Stimulated activated CD4-positive, alpha-beta T cell treated with anti-CD3 and anti-CD28 coated beads, Interleukin-15, amount 100 ng/mL, for 48 hours (primary cell): ENCODE results near the gene CCL20.

Source experiments
- DNase-seq, 2 donors: peaks; one replicate each; pipeline ENCODE4 v3.0.0-alpha.2; 2020; ENCODE audit warnings: low read depth in 2 of 2

The CCL20 gene

DNA sequence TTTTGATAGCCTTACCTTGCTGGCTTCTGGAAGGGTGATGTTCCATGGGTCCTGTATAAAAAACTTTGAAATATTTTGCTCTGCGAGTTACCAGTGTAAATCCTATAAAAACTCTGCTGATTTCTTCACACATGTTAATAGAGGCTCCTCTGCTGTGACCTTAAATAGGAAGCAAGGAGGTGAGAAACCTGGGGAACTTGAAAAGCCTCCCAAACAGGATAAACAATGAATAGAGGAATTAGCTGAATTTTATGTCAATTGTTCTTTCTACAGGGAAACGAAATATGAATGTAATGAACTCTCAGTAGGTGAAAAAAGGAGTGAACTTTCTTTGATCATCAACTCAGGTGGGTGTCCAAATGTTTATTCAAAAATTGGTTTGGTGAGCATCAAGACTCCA, 10.8 kb upstream of the CCL20 start:
- DNase-seq, result no peak

DNA sequence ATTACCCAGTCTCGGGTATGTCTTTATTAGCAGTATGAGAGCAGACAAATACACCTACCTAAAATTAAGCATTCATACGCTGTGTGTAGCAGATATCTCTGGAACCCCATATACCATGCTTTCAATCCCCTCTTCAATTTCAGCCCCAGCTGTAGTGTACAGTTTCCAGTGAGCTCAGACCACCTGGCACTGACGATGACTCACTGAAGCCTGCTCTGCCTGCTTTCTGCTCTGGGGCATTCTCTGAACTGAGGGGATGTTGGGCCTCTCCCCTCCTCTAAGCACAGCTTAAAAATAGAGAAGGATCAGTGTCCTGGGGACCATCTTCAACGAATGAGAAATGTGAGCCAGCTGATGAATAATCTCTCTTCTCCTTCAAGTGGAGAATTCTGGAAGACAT, 8.7 kb upstream of the CCL20 start:
- no peak for DNase-seq

DNA sequence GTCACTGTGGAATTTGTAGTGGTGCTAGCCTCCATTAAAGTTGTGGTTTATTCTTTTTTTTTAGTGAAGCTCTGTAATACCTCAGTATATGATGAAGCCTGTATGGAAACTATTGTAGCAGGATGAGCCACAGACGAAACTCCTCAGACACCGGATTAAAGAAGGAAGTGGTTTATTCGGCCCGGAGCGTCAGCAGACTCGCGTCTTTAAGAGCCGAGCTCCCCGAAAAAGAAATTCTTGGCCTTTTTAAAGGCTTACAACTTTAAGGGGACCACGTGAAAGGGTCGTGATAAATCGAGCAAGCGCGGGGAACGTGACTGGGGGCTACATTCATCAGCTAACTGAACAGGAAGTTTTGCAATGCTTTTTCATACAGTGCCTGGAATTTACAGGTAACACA, 8.1 kb upstream of the CCL20 start:
- DNase-seq, result peak in 1 of 2 donors; percentile 10

DNA sequence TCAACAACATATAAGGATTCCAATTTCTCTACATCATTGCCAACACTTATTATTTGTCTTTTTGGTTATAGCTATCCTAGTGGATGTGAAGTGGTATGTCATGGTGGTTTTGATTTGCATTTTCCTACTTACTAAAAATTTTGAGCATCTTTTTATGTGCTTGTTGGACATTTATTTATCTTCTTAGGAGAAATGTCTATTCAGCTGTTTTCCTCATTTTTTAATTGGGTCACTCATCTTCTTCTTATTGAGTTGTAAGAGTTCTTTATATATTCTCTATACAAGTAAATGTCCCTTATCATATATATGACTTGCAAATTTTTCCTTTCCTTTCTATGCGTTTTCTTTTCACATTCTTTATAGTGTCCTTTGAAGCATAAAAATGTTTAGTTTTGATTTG, 4.7 kb upstream of the CCL20 start:
- DNase-seq, result no peak

DNA sequence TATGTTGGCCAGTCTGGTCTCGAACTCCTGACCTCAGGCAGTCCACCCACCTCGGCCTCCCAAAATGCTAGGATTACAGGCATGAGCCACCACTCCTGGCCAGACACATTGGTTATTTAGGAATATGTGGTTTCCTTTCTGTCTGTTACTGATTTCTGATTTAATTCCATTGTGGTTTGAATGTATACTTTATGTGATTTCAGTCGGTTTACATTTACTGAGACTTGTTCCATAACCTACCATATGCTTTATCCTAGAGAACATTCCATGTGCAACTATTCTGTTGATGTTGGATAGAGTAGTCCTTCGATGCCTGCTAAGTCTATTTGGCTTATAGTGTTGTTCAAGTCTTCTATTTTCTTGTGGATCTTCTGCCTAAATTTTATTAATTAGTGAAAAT, 1.6 kb upstream of the CCL20 start:
- DNase-seq, result no peak

DNA sequence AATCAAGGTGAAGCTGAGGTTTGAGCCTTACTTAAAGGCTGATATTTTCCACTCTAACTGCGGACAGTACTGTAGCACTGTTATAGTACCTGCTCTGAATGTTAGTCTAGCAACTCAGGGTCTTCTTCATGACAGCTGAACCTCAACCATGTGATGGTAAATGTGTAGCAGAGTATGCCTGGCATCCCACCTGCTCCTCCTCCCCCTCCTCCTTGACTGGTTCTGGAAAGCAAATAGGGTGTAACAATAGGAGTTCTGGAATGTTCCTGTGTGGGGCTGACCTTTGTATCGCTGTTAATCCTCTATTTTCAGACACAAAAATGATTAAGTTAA, 447 bp upstream of the CCL20 start:
- DNase-seq, result no peak

DNA sequence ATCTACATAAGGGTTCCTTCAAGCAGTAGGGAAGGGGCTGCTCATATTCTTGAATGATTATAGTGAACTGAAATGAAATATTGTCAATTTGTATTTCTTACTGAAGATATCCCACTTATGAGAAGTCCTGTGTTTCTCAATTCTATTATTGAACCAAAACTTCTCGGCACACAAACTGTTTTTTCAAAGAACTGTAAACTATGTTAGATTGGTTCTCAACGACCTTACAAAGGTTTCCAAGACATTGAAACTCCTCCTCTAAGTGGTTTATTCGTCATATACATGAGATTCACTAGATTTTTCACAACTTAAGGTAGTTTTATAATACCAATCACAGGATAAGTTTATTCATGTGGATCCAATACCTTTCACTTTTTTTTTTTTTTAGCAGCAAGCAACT, 1.4 kb downstream of the CCL20 start:
- DNase-seq, result no peak

DNA sequence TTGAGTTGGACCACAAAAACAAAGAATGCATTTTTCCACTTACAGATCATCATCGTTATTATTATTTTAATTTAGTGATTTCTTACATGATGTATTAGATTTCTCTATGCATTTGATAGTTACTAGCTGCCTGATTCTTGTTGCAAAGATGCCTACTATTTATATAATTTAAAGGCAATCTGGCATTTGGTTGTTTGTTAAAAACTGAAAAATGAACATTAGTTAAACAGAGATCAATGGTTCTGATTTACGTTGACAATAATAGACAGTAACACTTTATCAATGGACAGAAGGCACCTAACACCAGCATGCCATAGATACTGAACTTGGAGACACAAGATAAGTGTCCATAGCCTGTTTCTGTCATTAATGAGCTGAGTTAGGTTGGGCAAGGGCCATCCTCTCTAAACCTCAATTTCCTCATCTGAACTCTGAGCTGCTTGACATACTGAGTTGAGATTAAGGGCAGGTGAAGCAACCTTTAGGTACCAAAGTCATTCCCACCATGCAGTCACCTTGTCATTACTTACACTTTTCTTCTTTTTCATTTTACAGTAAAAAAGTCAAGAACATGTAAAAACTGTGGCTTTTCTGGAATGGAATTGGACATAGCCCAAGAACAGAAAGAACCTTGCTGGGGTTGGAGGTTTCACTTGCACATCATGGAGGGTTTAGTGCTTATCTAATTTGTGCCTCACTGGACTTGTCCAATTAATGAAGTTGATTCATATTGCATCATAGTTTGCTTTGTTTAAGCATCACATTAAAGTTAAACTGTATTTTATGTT, 3.1 kb downstream of the CCL20 start:
- no peak for DNase-seq

DNA sequence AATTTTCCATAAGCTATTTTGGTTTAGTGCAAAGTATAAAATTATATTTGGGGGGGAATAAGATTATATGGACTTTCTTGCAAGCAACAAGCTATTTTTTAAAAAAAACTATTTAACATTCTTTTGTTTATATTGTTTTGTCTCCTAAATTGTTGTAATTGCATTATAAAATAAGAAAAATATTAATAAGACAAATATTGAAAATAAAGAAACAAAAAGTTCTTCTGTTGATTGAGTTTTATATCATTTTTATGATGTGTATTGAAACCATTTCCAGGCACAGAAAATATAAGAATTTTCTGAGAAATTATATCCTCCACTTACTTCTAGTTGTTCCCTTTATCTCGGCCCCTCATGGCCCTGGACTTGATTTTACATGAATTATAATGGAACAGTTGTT, 3.7 kb downstream of the CCL20 start:
- no peak for DNase-seq

DNA sequence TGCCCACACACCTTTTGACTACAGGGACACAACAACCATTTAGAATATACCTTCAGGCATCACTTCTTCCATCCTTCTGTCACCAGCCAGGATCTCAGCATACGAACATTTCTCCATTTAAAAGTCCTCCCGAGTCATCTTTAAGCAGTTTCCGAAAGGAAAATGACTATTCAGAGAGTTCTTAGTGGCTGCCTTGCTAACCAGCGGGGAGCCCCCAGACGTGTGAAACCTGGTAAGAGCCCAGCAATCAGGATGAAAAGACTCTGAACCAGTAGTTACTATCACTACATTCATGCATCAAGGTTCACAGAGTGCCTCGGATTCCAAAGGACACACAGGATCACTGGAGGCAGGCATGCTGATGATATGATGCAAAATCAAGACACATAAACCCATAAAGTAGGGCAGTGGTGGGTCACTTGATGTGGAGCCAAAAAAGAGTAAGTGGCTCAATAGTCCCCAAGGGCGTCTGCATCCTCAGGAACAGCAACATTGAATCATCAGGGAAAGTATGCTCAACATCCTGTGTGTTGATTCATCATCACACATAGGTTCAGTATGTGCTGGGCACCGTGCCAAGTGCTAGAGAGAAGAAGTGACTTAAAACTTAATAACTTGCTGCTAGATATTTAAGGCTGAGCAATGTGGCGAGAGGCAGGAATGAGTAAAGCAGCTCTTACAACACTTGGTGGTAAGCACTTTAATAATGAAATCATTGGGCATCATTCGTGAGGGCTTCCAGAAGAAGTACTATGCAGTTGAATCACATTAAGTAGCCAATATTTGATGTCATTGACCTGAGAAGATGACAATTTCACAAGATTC, 4.4 kb downstream of the CCL20 start:
- DNase-seq, result peak; percentile 80 to 92

DNA sequence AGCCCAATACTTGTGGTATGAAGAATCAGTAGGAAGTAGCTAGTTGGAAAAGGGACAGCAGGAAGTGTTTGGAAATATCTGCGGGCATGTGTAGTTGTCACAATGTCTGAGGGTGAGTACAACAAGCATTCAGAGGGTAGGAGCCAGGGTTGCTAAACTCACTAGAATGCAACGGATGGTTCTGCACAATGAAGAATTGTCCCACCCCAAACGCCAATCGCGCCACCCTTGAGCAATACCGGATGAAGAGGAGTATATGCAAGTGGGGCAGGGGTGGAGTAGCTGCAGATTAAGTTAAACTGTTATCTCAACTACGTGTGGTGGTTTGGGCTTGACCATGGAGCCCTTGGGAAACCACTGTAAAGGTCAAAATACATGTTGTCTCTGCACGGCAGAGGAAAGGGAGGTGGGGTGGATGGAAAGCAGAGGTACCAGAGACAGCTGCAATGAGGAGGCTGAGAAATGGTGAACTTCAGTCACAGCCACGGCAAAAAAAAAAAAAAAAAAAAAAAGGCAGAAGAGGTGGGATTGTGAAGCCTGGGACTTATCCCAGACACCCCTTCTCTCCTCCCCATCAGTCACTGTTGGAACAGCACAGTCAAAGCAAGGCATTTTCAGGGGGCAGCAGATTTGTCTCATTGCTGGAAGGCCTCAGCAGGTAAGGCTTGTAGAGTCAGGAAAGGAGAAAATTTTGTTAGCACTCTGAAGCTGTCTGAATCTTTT, 5.2 kb downstream of the CCL20 start:
- no peak for DNase-seq

DNA sequence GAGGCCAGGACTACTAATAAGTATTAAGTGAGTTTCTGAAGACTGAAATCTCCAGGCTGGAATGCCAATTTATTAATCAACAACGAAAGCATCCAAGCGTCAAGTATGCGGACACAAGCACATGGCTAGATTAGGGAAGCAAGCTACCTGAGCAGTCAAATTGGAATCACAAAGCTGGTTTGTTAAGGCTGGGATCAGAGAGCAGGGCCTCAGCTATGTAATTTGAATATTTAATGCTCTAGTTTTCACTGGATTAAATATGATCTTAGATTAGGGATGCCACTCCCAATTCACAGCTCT, 5.7 kb downstream of the CCL20 start:
- DNase-seq, result no peak

DNA sequence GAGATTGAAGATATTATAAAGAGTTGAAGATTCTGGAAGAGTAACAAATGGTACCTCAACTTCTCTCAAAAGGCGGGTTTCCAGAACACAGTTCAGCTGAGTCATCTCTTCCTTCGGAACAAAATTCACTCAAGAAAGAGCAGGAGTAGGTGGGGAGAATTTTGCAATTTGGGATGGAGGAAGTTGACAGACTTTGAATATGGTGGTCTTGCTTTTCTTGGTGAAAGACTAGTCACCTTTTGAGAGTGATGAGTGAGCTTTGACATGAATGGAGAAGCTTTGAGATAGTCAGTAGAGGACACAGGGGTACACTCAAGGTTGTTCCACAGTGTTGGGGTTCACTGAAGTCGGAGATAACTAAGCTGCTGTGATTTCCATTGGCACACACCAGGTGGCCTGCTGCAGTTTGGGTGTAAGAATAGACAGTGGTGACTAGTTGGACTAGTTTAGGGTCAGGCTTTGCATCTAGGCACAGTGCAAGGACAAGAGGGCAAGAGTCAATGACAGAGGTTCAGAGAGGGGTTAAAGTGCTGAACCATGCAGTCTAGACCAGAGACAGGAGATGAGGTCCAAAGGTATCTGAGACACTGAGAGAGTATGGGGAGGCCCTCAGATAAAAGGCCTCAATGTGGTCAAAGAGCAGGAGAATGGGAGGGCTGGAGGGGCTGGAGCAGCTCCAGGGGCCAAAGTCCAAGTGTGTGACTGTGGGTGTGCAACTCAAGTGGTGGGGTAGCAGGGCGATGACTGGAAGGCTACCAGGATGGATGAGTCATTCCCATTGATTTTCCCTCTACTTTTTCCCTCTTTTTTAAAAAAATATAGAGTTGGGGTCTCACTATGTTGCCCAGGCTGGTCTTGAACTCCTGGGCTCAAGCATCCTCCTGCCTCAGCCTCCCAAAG, 7.7 kb downstream of the CCL20 start:
- no peak for DNase-seq

DNA sequence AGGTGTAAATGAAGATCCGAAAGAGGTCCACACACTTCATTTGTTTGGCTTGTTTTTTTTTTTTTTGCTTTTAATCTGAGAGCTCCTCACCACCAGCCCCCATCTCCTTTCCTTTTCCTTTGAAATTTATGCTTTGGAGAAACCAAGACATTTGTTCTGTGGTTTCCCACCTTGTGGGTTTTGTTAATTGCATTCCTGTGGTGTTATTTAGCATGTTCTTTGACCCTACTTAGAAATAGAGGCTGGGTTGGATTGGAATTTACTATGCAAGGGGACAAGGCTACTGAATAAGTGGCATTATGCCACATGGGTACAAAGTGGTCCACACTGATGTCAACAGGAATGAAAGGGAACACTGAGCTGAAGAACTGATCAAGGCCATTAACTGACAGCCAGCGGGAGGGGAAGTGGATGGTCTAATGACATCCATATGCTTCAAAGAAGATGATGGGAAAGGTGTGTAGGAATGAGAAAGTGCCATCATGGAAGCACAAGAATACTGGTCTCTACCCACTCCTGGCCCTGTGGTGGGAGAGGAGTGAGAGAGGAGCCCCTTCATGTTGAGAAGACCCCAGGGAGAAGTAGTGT, 8.9 kb downstream of the CCL20 start:
- DNase-seq, result no peak

DNA sequence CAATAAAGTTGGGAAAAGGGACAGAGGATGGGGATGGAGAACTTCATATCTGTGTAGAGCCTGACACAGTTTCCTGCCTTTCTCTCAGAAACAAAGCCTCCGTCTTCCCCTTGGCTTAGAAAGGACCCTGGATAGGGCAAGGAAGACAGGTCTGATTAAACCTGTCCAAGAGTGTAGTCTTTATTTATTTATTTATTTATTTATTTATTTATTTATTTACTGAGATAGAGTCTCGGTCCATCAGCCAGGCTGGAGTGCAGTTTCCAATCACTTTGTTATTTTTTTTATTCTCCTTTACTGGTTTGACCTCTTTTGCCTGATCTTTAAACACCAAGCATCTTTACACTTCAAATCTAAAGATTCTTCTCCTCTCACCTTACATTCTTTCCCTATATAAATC, 10.3 kb downstream of the CCL20 start:
- no peak for DNase-seq

DNA sequence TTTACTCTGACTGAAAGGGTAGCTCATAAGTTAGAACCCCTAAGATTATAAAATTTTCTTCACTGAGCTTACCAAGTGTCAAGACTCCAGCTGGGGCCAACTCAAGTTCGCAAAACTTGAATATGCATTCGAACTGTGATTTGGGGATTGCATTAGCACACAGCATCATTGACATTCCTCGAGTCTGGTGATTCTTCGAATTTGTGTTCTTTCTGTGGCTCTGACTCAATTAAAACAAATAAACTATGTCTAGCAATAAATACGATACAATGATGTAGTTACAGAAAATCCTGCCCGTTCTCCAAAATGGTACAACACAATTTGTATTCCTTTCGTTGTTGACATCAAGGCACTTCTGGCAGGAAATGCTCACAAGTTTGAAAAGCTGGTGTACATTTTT, 11.1 kb downstream of the CCL20 start:
- DNase-seq, result no peak

DNA sequence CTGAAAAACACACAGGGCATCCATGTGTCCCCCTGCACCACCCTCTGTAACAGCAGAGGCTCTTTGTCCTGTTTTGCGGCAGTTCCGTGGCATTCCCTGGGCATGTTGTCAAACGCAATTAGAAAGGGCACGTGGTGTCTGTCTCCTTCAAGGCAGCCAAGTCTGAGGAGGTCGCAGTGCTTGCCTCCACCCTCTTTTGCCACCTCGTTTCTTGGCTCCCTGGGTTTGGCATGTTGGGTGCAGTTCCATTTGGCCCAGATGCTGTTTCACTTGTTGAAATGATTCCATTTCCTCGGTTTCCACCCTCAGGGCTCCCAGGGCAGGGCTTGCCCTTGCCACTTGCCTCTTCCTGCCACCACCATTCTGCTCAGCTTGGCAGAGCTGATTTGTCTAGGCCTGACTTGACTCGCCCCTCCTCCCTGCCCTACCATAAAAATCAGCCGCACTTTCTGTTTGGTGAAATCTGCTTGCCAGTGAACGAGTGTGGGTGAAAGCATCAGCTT, 12.4 kb downstream of the CCL20 start:
- no peak for DNase-seq

DNA sequence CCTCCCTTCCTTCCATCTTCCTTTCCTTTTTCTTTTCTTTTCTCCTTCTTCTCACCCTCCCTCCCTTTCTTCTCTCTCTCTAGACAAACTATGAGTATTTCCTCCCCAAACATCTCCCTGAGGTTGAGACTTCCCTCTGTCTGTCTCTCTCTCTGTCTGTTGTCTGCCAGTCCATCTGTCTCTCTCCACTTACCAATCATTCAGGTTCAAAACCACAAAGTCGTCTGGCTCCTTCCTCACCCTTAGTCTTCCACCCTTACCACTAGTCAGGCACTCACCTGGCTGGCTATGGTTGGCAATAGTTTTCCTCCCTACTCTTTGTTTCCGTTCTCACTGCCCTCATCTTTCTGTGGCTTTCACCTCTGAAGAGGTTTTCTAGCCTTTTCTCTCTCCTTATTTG, 12.9 kb downstream of the CCL20 start:
- no peak for DNase-seq

DNA sequence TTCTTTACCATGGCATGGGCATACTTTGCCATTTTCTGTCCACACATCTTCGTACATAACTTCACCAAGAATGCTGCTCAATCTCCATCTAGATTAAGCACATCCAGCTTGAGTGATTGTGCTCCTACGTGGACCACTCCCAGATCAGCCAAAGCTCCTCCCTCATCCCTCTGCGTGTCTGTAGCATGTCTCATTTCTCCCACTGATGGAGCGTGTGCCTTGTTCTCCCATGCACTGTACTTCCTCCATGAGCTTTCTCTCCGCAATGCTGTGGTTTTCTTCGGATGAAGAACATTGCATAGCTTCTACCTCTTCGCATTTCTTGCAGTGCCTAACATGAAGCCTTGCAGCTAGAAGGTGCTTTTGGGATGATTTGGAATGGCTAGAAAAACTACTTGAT, 13.5 kb downstream of the CCL20 start:
- no peak for DNase-seq

DNA sequence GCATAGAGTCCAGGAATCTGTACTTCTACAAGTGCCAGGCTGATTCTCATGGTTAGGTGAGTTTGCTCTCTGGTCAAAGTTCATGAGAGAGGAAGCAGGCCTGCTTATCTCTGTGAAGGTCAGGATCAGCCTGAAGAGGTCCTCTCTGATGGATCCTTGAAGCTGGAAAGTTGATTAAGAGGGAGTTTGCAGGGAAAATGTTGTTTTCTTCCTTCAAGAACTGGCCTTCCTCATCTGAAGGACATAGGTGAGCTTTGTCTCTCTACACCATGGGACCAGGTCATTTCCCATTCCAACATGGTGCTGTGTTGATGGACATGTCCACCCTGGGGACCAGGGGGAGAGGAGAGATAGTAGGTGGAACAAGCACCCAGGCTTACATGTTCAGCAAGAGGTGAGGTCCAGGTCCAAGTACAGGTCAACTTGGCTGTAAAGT, 14.9 kb downstream of the CCL20 start:
- DNase-seq, result no peak

DNA sequence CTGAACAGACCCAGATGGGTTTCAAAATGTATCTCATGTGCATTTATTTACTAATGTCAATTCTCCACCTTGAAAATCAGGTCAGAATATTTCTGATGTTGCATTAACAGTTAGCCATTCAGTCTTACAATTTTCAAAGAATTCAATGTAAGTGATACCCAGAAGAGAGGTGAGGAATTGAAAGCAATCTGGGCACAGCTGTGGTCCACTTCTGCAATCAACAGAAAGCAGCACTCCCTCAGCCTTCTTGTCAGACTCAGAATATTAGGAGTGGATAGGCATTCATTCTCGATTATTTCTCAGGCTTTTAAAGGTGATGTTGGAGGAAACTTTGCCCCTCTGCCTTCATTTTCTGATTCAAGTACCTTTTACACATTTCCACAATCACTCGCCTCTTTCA, 15.7 kb downstream of the CCL20 start:
- no peak for DNase-seq
